HG02763 (cell line): ENCODE measurements around the gene TMEM150B.

Experiments
- ATAC-seq: cut with Tn5 transposase; IDR thresholded peaks from one replicate; pipeline ENCODE4 v1.9.1; 2021; ENCODE audit warnings: mild to moderate bottlenecking, moderate library complexity; ENCODE audit not compliant: unreplicated experiment

The TMEM150B gene

GRCh38 chr19:55279770-55280643, 45.1 kb downstream of the TMEM150B start, which contains the start of gene HSPBP1:
HSPBP1 (minus strand) TSS chr19:55280110; CDS start chr19:55279608, 502 bp downstream.
- peak; percentile 68 for ATAC-seq

- ATAC-seq: no peak
These were observed 45.8 kb downstream of the TMEM150B start for GRCh38 chr19:55279340-55279739.

GRCh38 chr19:55278391-55279135, 46.6 kb downstream of the TMEM150B start:
- ATAC-seq: no peak

GRCh38 chr19:55277494-55277893, 47.6 kb downstream of the TMEM150B start:
- ATAC-seq: no peak

GRCh38 chr19:55276720-55277430, 48.3 kb downstream of the TMEM150B start:
- no peak for ATAC-seq

- ATAC-seq: peak; percentile 33
These were observed 49.1 kb downstream of the TMEM150B start for GRCh38 chr19:55275851-55276719.

GRCh38 chr19:55273978-55274707, 51.0 kb downstream of the TMEM150B start:
- ATAC-seq: no peak

GRCh38 chr19:55272142-55272541, 53.0 kb downstream of the TMEM150B start:
- no peak for ATAC-seq

- no peak for ATAC-seq
These were observed 54.8 kb downstream of the TMEM150B start for GRCh38 chr19:55270172-55270942.

- ATAC-seq: no peak
These were observed 55.8 kb downstream of the TMEM150B start for GRCh38 chr19:55269299-55269698.

GRCh38 chr19:55266840-55267239, 58.3 kb downstream of the TMEM150B start:
- ATAC-seq: no peak

GRCh38 chr19:55266404-55266803, 58.7 kb downstream of the TMEM150B start:
- no peak for ATAC-seq

GRCh38 chr19:55265723-55266386, 59.3 kb downstream of the TMEM150B start:
- no peak for ATAC-seq

GRCh38 chr19:55265173-55265572, 60.0 kb downstream of the TMEM150B start:
- no peak for ATAC-seq

- ATAC-seq: no peak
These were observed 60.6 kb downstream of the TMEM150B start for GRCh38 chr19:55264531-55264930.
